HG03045 (cell line): ENCODE data around the gene PRPF8.
"Not testable (repeated sequence)": the region's sequence is repeated elsewhere in the genome, so short reads cannot be mapped to it uniquely, and the experiment has no call there.

Experiments used
- ATAC-seq: cut with Tn5 transposase; IDR thresholded peaks from one replicate; pipeline ENCODE4 v1.9.1; 2021; ENCODE audit warnings: mild to moderate bottlenecking, moderate library complexity; ENCODE audit not compliant: unreplicated experiment

Gene PRPF8

DNA sequence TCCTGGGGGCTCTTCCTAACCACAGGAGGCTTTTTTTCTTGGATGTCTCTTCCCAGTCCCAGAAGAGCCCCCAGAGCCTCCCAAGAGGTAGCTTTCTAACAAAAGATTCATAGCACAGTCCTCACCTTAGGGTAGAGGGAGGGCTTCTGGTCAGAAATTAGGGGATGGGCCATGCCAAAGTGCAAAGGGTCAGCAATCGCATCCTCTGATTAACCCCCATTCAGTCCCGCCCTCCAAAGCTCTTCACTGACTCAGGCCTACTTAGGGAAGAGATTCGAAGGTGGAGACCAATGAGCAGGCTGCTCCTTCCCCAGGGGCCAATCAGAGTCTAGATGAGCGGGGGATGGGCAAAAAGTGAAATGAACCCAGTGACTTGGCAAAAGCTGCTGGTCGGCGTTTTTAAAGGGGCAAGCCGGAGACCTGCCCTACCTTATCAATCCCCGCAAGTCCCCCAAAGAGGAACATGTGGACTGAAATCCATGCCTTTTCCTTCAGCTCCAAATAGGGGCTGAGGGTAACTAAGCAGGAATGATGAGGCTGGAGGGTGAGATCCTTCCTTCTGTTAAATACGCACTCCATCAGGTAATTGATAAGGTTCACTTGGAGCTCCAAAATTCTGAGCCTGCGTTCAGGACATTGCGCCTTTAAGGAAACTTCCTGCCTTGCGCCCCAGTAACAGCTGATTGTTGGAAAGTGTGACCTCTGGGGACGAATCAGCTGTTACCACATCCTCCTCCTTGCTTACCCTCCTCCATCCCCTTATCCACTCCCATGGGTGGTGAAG is 32.4 kb upstream of the PRPF8 start:
- ATAC-seq, result peak; percentile 40

GRCh38 chr17:1716076-1716911 is 31.6 kb upstream of the PRPF8 start:
- ATAC-seq, result peak; percentile 75

- no peak for ATAC-seq
Observed at GRCh38 chr17:1715803-1716075, 31.1 kb upstream of the PRPF8 start.

DNA sequence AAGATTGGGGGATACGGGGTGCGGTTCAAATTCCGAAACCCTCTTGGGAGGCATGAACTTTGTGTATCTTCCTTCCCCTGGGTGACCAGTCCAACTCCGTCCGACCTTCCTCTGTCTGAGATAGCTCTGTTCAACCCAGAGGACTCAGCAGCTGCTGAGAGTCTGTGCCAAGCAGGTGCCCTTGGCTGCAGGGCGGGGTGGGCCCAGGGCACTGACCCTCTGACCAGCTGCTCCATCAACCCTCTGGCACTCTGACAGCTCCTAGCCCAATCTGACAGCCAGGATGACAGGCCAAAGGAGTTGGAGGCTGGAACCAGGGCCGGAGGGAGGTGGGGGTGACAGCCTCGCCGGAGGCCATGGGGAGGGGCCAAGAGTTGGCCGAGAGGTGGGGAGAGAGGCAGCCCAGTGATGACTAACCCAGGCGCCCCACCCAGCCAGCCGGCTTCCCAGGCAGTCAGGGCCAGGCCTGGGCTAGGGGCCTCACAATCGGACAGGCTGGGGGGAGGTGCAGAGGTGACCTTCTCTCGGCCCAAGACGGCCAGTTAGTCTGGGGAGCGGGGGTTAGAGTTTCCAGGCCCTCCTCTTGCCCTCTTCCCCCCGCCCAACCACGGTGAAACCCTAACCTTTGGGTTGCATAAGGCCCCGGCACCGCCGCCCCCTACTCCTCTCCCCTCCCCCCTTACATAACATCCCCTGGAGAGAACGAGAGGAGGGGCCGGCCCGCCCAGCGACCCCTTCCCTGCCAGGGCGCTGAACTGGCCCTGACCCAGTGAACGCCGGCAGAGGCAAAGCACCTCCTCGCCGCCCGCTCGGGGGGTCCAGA is 30.5 kb upstream of the PRPF8 start:
- no peak for ATAC-seq

DNA sequence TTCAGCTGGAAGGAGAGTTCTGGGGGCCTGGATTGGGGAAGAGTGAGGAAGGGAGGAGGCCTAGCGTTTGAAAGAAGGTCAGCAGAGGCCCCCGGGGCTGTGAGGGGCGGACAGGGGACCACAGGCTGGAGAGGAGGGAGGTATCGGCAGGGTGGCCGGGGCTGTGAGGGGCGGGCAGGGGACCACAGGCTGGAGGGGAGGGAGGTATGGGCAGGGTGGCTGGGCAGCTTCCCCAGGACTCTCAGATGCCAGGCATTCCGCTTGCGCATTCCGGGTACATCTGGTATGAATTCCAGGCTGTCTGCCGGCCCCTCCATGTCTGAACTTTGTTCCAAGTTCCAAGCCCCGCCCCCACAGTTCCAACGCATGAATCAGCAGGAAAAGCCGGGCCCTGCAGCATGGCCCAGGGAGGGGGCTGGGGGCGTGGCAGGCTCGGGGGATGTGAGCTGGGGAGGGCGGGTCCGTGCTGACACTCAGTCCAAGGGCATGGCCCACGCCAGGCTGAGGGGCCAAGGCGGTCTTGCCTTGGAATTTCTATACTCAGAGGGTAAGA is 29.8 kb upstream of the PRPF8 start:
- no peak for ATAC-seq

DNA sequence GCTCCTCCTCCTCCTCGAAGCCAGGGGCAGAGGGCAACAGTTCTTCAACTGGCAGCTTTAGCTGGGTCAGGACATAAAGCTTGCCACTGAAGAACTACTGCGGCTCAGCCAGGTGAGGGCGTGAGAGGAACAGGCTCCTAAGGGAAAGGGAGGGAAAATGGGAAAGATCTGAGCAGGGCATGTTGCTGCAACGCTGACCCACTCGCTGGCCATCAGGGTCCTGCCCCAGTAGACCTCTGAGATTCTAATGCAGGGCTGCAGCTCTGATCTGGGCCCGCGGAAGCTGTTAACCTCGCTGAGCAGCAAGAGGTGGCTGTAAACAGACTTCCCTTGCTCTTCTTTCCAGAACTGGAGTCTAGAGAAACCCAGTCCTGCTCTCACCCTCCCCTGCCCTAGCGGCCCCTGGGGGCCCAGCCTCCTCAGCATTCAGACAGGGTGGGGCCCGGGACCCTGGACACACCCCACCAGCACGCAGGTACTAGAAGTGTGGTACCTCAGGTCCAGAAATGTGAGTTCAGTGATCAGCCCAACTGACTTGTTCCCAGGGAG is 29.3 kb upstream of the PRPF8 start:
- ATAC-seq, result no peak

DNA sequence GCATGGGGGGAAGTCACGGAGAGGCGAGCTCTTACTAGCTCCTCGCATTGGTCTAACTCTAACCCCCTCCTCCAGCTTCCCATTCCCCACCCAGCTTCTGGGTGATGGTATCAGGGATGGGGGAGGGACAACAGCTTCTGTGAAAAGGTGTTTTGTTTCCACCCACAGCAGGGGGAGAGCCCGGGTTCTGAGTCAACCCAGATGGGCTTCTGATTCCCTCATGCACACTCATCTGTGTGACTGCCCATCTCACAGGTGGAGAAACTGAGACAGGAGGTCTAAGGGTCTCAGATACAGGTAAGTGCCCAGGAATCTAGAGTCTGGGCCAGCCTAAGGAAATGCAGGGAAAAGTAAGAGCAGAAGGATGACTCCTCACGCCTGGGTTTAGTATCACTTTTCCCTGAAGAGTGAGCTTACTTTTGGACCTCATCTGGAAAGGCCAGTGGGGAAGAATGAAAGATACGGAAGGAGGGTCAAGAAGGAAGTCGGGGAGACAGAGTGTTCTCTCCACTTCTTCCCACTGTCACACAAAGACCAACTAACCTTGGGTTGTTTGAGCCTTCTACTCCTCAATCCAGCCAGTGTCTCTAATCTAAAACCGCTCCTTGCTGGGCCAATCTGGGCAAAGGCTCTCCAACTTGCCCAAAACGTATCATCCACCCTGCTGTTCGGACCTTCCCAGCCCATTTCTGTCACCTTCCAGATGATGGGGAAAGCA is 28.7 kb upstream of the PRPF8 start:
- ATAC-seq, result no peak

GRCh38 chr17:1712271-1712670 is 27.6 kb upstream of the PRPF8 start:
- ATAC-seq, result no peak

DNA sequence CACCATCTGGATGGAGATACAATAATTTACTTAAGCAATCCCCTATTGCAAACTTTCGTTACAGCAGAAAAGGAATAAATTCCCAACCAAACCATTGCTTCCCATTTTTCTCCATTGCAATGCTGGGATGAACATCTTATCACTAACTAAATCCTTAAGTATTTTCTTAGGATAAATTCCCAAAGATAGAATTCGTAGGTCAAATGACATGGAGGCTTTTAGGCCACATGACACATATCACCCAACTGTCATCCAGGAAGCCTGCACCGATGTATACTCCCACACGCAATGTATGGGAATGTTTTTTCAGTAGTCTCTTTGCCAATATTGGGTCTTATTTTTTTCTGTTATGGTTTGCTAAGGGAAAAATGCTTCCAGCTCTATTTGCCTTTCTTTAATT is 27.1 kb upstream of the PRPF8 start:
- ATAC-seq, result no peak

DNA sequence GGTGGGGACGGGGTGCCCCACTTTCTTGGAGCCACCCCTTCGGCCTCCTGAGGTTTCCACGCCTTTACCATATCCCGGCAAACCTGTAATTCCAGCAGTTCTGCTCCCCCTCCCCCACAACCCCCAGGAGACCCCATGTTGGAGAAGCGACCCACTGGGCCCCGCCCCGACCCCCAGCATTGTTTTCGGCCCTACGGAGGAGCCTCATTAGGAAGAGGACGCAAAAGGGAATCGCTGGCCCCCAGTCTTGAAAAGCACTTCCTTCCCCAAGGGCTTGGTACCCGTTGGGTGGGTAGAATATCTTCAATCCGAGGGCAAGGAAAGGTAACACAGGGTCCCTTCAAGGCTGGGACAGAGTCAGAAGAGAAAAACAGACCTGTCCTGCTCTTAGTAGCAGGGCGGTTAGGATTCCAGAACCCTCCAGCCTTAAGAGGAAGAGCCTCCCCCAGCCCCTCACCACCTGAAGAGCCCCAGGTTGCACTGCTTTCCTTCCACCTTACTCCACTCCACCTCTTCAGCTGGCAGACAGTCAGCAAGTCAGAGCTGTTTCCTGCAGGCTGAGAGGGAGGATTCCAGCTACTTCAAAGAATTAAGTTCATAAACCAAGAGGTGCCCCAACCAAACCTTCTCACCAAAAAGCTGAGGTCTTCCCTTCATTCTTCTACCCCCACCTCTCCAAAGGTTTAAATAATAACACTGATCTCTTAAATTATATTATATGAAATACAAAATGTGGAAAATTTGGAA is 26.3 kb upstream of the PRPF8 start:
- ATAC-seq, result no peak

DNA sequence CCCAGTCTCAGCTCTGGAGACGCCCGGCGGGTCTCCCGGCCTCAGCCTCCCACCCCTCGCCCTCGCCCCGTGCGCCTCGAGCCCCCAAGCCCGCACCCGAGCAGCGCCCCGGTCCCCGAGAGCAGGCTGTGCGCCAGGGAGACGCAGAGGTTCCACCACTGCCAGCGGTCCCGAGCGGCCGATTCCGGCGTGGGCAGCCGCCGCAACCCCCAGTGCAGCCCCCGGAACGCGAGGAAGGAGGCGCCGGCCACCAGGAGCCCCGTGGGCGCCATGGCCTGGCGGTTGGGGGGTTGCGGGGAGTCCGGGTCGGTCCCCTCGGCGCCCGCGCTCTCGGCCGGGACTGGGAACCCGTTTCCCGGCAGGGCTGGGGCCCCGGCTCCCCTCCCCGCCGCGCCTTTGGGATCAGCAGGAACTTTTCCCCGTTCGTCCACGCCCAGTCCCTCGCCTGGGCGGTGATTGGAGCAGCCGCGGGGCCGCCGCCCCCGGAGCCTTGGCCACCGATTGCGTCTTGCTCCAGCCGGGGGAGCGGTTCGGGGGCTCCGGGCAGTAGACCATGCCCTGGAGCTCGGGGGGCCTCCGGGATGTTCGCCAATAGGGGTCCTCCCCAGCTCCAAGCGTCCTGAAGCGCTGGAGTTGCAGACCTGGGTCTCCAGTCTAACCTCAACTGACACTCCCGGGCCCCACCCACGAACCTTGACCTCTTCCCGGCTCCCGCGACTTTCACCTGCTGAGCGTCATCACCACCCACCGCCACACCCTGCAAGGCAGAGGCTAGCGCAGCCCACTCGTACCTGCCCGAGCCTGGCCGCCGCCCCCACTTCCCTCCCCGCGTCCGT is 25.5 kb upstream of the PRPF8 start, which contains the start of gene TLCD2:
TSS of gene TLCD2 (minus strand) at position 407 of the 836 bp plus-strand sequence. CDS start at position 272, 135 bp downstream.
- ATAC-seq, result no peak

DNA sequence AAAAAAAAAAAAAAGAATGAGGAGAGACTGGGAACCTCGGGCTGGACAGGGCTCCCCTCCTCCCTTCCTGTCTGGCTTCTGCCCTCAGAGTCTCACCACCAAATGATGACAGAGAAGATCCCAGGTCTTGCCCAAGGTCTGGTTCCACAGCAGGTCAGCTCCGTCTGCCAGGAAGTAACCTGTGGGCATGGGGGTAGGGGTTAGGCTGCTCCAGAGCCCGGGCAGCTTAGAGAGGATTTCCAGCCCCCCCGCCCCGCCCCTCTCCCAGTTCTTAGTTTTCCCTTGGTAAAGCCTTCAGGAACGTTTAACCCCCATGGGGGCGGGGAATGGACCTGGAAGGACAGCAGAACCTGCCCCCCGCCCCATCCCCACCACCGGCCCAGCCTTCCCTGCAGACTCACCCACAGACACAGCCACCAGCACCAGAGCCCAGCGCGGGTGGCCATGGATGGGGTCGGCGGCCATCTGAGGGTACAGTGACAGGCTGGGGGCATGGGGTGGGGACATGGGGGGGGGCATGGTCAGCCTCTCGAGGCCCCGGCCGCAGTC is 24.8 kb upstream of the PRPF8 start:
- no peak for ATAC-seq

DNA sequence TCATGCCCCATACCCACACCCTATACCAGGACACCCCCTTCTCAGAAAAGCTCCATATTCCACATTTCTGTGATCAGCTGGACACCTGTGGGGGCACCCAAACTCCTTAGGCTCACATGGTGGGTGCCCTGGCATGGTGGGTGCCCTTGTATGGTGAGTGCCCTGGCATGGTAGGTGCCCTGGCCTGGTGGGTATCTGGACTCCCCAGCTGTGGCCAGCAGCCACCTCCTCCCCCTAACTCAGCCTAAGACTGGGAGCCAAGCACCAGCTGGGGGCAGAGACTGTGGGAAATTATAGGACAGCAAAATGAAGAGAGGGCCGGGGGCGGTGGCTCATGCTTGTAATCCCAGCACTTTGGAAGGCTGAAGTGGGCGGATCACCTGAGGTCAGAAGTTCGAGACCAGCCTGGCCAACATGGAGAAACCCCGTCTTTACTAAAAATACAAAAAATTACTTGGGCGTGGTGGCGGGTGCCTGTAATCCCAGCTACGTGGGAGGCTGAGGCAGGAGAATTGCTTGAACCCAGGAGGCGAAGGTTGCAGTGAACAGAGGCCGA is 24.2 kb upstream of the PRPF8 start:
- not testable (repeated sequence) for ATAC-seq

- no peak for ATAC-seq
Observed at GRCh38 chr17:1707107-1707506, 22.4 kb upstream of the PRPF8 start.

GRCh38 chr17:1705004-1705403 is 20.3 kb upstream of the PRPF8 start:
- ATAC-seq, result no peak

- no peak for ATAC-seq
Observed at GRCh38 chr17:1703063-1703462, 18.4 kb upstream of the PRPF8 start.

- ATAC-seq, result not testable (repeated sequence)
Observed at GRCh38 chr17:1699891-1700290, 15.2 kb upstream of the PRPF8 start.

- ATAC-seq, result no peak
Observed at GRCh38 chr17:1697681-1698080, 13.0 kb upstream of the PRPF8 start.
